Measurements from ENCODE around the gene TSHR.

- TF ChIP-seq TAF1 (IDR thresholded peaks at IDR 0.05; ENCODE audit: low read depth) (no peak), MAX (IDR thresholded peaks at IDR 0.05) (no peak), REST (IDR thresholded peaks at IDR 0.05; ENCODE audit: low read depth) (no peak), RAD21 (IDR thresholded peaks at IDR 0.05; ENCODE audit: low read depth) (no peak)
These were observed 111.3 kb downstream of the TSHR start for GRCh38 chr14:81066672-81067071.

Data from Ishikawa (cell line).